ENCODE results near the gene LIN37.
"Not testable (repeated sequence)": the region's sequence is repeated elsewhere in the genome, so short reads cannot be mapped to it uniquely, and the experiment has no call there.

LIN37 gene

GRCh38 chr19:35791814-35792279 lies 43.5 kb downstream of the LIN37 start:
- DNase-seq = no peak

- DNase-seq = no peak
Measured at GRCh38 chr19:35792312-35792711, 43.9 kb downstream of the LIN37 start.

GRCh38 chr19:35792888-35793287 lies 44.5 kb downstream of the LIN37 start:
- no peak for DNase-seq

- DNase-seq = no peak
Measured at GRCh38 chr19:35793381-35794165, 45.2 kb downstream of the LIN37 start.

- DNase-seq = not testable (repeated sequence)
Measured at GRCh38 chr19:35795564-35795963, 47.2 kb downstream of the LIN37 start.

GRCh38 chr19:35796645-35797542 lies 48.5 kb downstream of the LIN37 start:
- DNase-seq = no peak

- DNase-seq = no peak
Measured at GRCh38 chr19:35797663-35798062, 49.3 kb downstream of the LIN37 start.

- DNase-seq = no peak
Measured at GRCh38 chr19:35801828-35802227, 53.5 kb downstream of the LIN37 start.
